GM21528 (cell line): Measurements from ENCODE around the gene JAZF1.

ENCODE experiments used
- ATAC-seq: cut with Tn5 transposase; IDR thresholded peaks from one replicate; pipeline ENCODE4 v1.9.1; 2021; ENCODE audit warnings: mild to moderate bottlenecking, moderate library complexity; ENCODE audit not compliant: unreplicated experiment, low FRiP score

Gene JAZF1

DNA sequence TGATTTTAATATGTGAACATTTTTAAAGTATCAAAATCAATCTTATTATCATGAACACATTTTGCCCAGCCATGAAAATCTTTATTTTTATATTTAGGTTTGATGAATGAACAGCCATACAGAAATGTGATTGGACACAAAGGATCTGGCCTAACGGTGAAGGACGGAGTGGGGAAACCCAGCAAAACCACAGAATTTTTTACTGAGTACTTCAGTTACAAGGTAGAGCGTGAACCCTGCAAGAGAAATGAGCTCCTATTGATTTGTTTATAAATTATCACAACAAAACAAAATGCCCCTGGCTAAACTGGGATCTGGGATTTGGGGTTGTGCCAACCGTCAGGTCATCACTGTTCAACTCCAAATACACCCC lies 118.8 kb downstream of the JAZF1 start:
- ATAC-seq: no peak

DNA sequence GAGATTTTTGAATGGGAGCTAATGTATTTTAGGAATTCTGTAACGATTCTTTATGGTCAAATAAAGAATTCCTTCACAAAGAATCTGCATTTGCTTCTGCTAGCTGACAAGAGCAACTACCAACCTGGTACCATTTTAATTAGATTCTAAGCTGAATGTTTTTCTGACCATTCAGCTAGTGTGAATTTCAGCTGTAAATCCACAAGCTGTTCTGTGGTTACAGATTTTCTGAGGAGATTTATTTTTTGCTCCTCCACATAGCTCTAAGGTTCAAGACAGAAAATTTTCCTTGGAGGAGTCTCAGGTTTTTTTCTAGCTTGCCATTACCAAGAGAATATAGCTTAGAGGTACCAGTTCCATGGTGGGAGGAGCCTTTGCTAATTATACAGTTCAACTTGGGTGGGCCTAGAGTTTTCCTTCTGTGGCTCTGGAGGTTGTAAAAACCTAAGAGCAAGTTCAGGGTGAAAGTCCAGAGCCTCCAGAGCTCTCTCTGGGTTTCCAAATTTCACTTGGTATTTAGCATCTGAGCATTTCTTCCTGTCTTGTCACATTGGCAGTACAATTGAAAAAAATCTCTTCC lies 120.1 kb downstream of the JAZF1 start:
- no peak for ATAC-seq

DNA sequence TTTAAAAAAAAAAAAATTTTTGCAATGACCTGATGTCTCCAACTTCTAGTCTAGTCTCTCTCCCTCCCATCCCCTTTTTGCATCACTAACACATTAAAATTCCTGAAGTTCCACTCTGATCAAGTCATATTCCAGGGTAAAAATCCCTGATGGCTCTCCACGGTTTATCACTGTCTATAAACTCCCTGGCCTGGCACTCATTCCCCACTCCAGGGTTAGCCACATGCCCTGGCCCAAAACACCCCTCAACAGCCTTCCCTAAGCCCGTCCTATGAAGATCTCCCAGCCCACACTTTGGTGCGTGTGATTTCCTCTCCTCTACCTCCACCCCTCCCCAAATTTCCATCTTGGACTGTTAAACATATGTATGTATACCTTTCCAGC lies 125.4 kb downstream of the JAZF1 start:
- ATAC-seq: no peak

DNA sequence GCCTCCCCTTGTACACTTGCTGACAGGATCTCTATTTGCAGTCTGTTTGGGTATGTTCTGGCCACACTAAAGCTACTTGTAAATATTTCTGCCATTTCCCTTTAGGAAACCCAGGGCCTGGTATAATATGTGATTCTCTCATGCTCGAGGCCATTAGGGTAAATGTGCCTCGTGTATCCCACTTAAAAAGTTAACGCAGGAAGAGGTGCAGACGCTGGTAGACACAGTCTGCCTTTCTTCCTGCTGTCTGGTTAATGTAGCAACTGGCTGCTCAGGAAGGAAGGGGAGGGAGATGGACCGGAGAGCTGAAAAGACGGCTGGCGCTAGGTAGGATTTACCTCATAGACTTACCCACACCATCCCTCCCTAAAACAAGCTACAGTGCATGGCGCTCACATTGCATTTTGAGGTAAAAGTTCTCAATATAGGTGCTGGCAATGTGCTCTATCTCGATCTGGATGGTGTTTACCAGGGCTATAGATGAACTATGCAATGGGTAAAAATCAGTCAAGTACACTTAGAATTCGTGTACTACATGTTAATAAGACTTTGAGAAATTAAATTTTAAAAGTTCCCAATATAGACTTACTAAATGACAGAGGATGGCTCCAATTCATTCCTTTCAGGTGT lies 125.9 kb downstream of the JAZF1 start:
- ATAC-seq: no peak

DNA sequence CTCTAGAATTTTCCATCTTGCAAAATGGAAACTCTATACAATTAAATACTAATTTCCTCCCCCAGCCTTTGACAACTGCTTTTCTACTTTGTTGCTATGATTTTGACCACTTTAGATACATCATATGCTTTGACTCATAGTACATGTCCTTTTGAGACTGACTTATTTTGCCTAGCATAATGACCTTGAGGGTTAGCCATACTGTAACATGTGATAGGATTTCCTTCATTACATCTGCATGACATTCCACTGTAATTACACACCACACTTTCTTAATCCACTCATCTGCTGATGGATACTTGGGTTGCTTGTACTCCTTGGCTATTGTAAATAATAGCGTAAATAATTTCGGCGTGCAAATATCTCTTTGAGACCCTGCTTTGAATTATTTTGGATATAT lies 127.7 kb downstream of the JAZF1 start:
- ATAC-seq: no peak

DNA sequence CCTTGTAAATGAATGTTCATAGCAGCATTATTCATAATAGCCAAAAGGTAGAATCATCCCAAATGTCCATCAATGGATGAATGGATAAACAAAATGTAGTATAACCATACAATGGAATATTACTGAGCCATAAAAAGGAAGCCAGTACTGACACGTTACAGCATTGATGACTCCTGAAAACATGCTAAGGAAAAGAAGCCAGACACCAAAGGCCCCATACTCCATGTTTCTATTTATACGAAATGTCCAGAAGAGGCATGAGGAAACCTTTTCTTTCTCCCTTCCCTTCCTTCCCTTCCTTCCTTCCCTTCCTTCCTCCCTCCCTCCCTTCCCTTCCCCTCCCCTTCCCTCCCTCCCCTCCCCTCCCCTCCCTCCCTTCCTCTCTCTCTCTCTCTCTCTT lies 131.9 kb downstream of the JAZF1 start:
- ATAC-seq: no peak

DNA sequence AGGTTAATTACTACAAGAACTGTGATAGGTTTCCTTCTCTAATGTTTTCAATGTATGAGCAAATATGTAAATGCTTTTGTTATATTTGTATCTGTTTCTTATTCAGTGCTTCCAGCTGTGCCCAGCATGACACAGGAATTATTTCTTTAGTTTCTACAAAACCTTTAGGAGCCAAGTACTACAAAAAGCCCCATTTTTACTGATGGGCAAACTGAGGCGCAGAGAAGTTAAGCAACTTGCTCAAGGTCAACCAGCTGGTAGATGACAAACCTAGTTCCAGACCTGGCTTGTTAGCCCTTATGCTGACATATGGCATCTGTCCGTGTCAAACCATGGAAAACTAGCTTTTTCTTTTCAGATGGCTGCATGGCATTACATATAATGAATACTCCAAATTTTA lies 134.6 kb downstream of the JAZF1 start:
- no peak for ATAC-seq

DNA sequence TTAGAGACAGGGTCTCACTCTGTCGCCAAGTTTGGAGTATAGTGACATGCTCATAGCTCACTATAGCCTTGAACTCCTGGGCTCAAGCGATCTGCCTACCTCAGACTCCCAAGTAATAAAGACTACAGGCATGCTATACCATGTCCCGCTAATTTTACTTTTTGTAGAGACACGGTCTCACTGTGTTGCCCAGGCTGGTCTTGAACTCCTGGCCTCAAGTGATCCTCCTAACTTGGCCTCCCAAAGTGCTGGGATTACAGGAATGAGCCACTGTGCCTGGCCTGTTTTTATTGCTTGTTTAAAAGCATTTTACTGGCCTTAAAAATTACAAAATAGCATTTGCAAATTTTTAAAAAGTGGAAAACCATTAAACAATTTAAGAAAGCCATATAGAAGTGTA lies 135.0 kb downstream of the JAZF1 start:
- no peak for ATAC-seq

GRCh38 chr7:28044825-28045224 lies 135.8 kb downstream of the JAZF1 start:
- no peak for ATAC-seq

DNA sequence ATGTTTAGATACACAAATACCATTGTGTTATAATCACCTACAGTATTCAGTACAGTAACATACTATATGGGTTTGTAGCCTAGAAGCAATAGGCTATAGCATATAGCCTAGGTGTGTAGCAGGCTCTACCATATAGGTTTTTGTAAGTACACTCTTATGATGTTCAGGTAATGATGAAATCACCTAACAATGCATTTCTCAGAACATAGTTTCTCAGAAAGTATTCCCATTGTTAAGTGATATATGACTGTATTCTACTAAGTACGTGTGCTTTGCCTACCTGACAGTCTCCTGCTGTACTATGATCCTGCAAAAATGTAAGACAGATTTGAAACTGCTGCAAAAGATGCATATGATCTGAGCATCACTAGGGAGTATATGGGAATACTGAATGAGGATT lies 137.9 kb downstream of the JAZF1 start:
- no peak for ATAC-seq

DNA sequence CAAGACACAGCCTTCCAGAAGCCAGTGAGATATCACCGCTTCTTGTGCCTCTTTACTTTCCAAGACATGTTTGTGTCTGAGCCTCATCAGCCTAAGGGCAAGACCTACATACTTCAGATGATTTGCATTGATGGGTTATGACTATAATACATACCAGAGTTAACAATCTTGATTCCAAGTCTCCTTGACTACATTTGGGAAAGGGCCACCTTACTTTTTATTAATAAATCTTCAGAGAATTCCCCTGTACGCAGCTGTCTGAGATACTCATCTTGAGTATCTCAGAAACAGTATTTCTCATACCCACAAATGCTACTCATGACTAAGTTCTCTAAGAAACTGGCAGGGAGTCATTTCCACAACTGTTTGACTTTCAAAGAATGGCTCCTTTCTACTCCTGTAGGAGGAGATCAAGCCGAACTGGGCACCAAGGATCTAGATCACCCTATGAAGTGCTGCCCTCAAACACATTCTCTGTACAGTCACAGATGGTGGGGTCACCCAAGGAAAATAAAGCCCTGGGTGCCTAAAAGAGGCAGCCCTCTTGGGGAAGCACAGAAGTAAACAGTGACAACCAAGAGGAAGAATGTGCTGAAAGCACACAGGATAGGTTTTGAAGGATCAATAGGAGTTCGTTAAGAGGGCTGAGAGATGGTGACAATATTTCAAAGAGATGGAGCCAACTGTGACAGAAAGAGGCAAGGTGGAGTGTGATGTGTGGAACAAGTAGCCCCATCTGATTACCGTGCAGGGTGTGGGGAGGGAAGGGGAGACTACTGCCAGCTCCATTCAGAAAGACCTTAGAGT lies 138.9 kb downstream of the JAZF1 start:
- no peak for ATAC-seq

GRCh38 chr7:28038175-28038797 lies 142.3 kb downstream of the JAZF1 start:
- ATAC-seq: no peak

- ATAC-seq: peak; percentile 85
Measured at GRCh38 chr7:28037220-28038010, 143.2 kb downstream of the JAZF1 start.

DNA sequence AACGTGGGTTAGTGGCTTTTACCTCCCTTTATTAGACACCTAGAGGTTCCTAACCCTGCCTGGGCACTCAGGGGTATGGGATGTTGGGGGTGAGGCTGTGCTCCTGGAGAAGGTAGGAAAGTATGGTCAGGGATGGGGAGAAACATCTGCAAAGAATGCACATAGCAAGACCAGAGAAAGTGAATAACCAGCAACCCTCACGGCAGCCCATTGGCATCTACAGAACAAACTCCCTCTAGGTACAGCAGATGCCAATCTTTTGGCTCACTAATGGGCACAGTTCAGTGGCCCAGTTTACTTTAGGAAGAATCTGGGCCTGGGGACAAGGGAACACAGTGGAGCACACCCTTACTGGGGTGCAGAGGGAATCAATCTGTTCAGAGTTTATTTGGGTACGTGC lies 143.9 kb downstream of the JAZF1 start:
- ATAC-seq: peak; percentile 12

DNA sequence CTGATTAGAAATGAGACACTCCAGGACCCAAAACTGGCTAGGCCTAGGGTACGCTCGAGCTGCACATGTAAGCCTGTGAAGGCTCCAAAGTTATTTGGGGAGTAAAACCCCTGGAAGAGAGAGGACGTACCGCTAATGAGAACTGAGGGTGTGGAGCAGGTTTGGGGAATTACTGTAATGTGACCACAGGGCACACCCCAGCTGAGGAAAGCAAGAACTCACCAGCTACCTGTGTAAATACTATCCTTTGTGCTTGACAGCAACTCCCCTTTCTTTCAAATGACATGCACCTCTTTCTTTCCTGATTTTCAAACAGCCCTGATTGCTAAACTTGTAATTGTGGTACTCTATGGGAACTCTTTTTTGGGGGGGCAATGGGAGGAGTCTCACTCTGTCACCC lies 147.2 kb downstream of the JAZF1 start:
- ATAC-seq: no peak

DNA sequence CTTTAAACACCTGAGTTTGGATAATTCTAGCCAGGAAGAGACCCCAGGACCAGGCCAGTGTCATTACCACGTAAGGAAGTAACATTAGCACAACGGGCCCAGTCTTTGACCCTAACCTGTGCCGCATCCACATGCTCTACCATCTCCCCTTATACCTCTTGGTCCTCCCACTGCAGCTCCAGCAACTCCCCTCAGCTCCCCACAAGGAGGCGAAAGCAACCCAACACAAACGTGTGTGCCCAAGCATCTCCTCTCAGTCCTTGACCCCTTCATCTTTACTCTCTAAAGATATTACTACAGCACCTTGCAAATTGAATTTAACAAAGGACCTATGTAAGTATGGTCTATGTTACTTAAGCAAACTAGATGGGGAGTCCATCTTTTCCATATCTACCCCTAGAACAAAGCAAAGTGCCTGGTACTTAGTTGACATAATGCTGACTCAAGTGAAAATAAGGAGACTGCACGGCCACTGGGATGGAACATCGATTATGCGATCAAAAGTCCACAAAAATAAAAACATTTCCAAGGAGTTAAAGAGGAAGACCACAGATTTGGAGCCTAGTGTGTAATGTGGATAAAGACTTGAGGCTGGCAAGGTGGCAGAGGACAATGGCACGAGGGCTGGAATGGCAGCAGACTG lies 147.7 kb downstream of the JAZF1 start:
- ATAC-seq: no peak

GRCh38 chr7:28029051-28029450 lies 151.5 kb downstream of the JAZF1 start:
- no peak for ATAC-seq

GRCh38 chr7:28028471-28028870 lies 152.1 kb downstream of the JAZF1 start:
- ATAC-seq: no peak

DNA sequence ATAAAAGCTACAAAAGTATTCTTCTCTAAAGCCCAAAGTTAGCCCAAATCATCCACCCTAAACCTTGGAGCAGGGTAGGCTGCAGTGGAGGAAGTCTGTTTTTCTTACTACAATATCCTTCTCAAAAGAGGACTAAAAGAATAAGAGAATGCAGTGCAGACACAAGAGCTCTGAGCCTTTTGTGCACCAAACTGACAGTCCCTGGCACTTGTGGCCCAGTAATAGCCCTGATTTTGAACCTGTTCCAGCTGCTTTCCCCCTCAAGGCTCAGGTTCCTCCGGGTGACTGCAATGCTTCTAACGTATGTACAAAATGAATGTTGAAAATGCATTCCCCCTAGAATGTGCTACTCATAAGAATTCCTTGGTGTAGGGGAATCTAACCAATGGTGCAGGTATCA lies 154.4 kb downstream of the JAZF1 start:
- no peak for ATAC-seq

- no peak for ATAC-seq
Measured at GRCh38 chr7:28024786-28025334, 155.7 kb downstream of the JAZF1 start.
